Right lobe of liver (tissue), 6 donors: ENCODE results near the gene ESPNL. TPM values are rescaled to one million over a fixed set of nuclear protein-coding genes. Genes with fewer than 3 reads are reported as not detected.
"Not testable (repeated sequence)": the region's sequence is repeated elsewhere in the genome, so short reads cannot be mapped to it uniquely, and the experiment has no call there.

Source experiments
- ATAC-seq, 4 donors: fragments of 200-7000 bp; cut with Tn5 transposase; one replicate each; pipeline ENCODE4 v1.9.1; 2020; ENCODE audit warnings: mild to moderate bottlenecking in 4 of 4, moderate library complexity in 4 of 4
- DNase-seq, 3 donors: peaks; one replicate each; pipeline ENCODE4 v3.0.0-alpha.2; 2020
- H3K27ac ChIP-seq, 3 donors: fragments of 200-600 bp; one replicate each; pipeline ENCODE4 v1.8.0; 2022
- H3K27me3 ChIP-seq, 2 donors: fragments of 200-600 bp; one replicate each; pipeline ENCODE4 v1.8.0; 2022
- H3K36me3 ChIP-seq, 4 donors: fragments of 200-600 bp; sonication (generic) in 1 of 4; one replicate each; pipeline versions ENCODE4 v1.5.1 to v1.8.0; 2017 to 2022; ENCODE audit warnings: control low read depth in 1 of 4
- H3K4me1 ChIP-seq, 4 donors: fragments of 200-600 bp; sonication (generic) in 1 of 4; one replicate each; pipeline versions ENCODE4 v1.5.1 to v1.8.0; 2017 to 2022; ENCODE audit warnings: control low read depth in 1 of 4
- H3K4me3 ChIP-seq, 3 donors: fragments of 200-600 bp; one replicate each; pipeline ENCODE4 v1.8.0; 2022
- H3K9me3 ChIP-seq, 4 donors: fragments of 200-600 bp; sonication (generic) in 1 of 4; one replicate each; pipeline versions ENCODE4 v1.5.1 to v1.8.0; 2017 to 2022; ENCODE audit warnings: control low read depth in 1 of 4
- CTCF ChIP-seq, 4 donors: fragments of 200-600 bp in 3 of 4; fragments of 450-650 bp in 1 of 4; IDR thresholded peaks; one replicate each; pipeline versions ENCODE4 v1.5.1 to v1.8.0; 2016 to 2022; ENCODE audit warnings: antibody characterized with exemption in 4 of 4, mild to moderate bottlenecking in 2 of 4
- POLR2A ChIP-seq: fragments of 450-650 bp; IDR thresholded peaks from one replicate; pipeline ENCODE4 v1.6.1; 2017; ENCODE audit warnings: antibody characterized with exemption, mild to moderate bottlenecking
- WGBS: methylation state at CpG from one replicate; pipeline ENCODE4 v1.1.6; 2018; ENCODE audit warnings: low coverage, low lambda C conversion rate; ENCODE audit not compliant: insufficient coverage; ENCODE audit errors: missing lambda C conversion rate; 5-methylcytosine and 5-hydroxymethylcytosine counted together
- intact Hi-C, 2 donors: fragments of 100-400 bp; cut with DNase I; formaldehyde crosslinking; loops; one replicate each; pipeline versions ENCODE4 v1.11.2 to v1.14.1; 2022
- total RNA-seq, 6 experiments: library from RNA; depleted of rRNA in 2 of 6; stranded (reverse); fragments of >200 nt in 2 of 6; fragmentation: NEBNext Ultra II Directional in 3 of 6; extraction: Animal tissue kit (Norgen Biotek cat#: 25700) in 3 of 6; gene quantifications; one replicate each; pipeline versions ENCODE4 v1.1.0 to v1.2.4, GENCODE V29; 2016 to 2023
- donor health status: DM: no; HTN: yes; CAD: no.
- donor health status: DM: no; HTN: no; CAD: no.
- donor health status: DM: no; HTN: no; CAD: no.
- donor health status: DM: no; HTN: yes; CAD: no.
- donor health status: DM: no; HTN: yes; CAD: no.

The ESPNL gene
- total RNA-seq, 6 experiments from 2014 or later: 0.11 to 1.1 (median 0.50) TPM

DNA sequence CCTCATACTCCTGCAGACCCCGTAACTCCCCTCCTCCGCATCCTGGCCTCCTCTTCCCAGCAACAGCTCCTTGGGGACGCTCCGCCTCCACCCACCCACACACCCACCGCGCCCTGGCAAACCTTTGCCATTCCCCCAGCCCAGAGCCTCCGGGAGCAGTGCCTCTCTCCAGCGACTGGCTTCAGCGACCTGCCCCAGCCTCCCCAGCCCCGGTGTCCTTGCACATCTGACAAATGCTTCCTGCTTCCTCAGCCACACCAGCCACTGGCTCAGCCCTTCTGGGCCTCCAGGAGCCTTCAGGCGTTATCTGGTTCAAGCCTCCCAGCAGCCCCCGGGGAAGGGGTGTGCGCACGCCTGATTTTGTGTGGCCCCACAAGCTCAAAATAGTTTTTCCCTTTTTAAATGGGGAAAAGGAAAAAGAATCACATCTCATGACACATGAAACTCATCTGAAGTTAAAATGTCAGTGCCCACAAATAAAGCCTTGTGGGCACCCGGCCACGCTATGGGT is 14.2 kb downstream of the ESPNL start:
- H3K4me3 ChIP-seq: no peak overlapping the region
- WGBS: 80% methylated on average over 15 of the region's 16 CpGs
- no peaks in the 10 kb centered on the region for H3K4me1 ChIP-seq
- no peak for ATAC-seq
- no peaks in the 10 kb centered on the region for H3K9me3 ChIP-seq
- intact Hi-C loops: no loop called here
- no peak for TF ChIP-seq POLR2A
- TF ChIP-seq CTCF (IDR thresholded peaks at IDR 0.05): no peak
- H3K27ac ChIP-seq: no peak overlapping the region
- no peaks in the 10 kb centered on the region for H3K36me3 ChIP-seq
- no peaks in the 10 kb centered on the region for H3K27me3 ChIP-seq
- DNase-seq: peak in 2 of 3 donors; percentile 12 to 27

DNA sequence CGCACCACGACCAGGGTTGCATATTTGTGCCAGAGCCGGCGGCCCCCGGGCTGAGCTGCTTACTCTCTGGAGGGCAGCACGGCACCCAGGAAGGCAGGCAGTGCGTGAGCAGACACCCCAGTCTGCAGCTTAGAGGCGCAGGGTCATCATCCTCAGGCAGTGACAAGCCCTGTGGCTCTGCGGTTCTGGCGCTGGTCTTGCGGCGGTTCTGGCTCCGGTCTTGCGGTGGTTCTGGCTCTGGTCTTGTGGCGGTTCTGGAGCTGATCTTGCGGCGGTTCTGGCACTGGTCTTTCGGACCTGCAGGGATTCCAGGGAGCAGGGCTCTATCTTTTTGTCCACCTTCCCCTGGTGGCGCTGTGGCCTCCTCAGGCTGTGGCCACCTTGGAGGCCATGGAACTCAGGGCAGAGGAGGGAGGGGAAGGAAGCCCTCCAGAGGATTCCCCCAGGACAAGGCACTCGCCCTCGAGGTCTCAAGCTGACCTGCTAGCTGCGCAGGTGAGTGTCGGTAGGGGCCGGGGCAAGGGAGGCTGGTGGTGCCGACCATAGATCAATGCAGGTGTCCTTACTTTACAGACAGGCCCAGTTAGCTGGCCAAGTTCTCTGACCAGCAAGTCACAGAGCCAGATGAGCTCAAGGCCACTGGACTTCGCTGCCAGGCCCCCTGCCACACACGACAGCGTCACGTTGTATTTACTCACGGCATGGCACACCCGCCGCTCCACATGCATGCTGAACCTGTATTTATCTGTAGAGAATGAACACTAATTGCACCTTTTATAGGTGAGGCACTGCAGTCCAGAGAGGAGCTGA is 14.9 kb downstream of the ESPNL start:
- intact Hi-C loops: no loop called here
- Histone ChIP-seq H3K4me3 (no peak overlapping the region), H3K9me3 (no peaks in the 10 kb centered on the region), H3K27ac (no peak overlapping the region), H3K36me3 (no peaks in the 10 kb centered on the region), H3K4me1 (no peaks in the 10 kb centered on the region), H3K27me3 (no peaks in the 10 kb centered on the region)
- WGBS: 92% methylated on average over 9 of the region's 32 CpGs
- TF ChIP-seq CTCF (IDR thresholded peaks at IDR 0.05) (no peak), POLR2A (no peak)
- ATAC-seq: peak; percentile 20 to 58 (median 42)
- peak in 2 of 3 donors; percentile 14 to 42 for DNase-seq

GRCh38 chr2:238115709-238116108 is 15.6 kb downstream of the ESPNL start:
- ATAC-seq, H3K4me3 ChIP-seq, H3K36me3 ChIP-seq, H3K27ac ChIP-seq, H3K9me3 ChIP-seq, intact Hi-C loops, H3K4me1 ChIP-seq, H3K27me3 ChIP-seq: not testable (repeated sequence)
- WGBS: no CpG with 5 or more reads among the region's 12 CpGs
- peak in 2 of 3 donors; percentile 5 to 33 for DNase-seq

DNA sequence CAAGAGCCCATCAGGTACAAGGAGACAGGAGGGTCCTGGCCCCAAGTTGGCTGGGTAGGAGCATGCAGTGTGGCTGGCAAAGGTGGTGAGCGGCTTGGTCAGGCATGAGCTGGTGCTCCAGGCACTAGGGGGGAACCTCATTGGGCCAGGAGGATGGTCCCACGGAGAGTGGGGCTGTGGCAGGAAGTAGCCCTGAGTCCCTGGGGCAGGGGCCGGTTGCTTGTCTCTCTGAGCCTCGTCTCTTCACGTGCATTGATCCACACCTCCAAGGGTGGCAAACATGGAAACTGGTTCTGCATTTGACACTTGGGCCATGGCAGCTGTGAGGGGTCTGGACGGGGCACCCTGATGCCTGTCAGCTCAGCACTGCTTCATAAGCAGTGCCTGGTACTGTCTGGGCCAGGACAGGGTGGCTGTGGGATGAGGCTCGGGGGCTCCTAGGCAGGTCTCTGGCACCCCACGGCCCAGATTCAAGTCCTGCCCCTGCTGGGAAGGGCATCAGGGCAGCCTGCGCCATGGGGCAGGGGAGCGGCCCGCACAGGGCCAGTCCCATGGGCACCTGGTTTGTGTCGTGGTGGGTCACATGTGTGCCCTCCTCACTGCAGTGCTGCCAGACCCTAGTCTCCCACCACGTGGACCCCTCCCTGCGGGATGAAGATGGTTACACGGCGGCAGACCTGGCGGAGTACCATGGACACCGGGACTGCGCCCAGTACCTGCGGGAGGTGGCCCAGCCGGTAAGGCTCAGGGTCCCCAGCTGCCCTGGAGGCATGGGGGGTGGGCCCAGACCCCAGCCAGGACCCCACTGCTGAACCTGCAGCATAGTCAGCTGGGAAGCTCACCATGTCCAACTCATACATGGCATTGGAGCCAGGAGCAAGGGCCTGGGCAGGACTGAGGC is 16.4 kb downstream of the ESPNL start:
- Histone ChIP-seq H3K4me3 (no peak overlapping the region), H3K9me3 (no peaks in the 10 kb centered on the region), H3K27ac (no peak overlapping the region), H3K4me1 (no peaks in the 10 kb centered on the region), H3K36me3 (no peaks in the 10 kb centered on the region), H3K27me3 (no peaks in the 10 kb centered on the region)
- 100% methylated on average over 1 of the region's 21 CpGs for WGBS
- TF ChIP-seq CTCF (IDR thresholded peaks at IDR 0.05): no peak
- no peak for TF ChIP-seq POLR2A
- ATAC-seq (peak in 1 of 4 donors; percentile 18), DNase-seq (peak in 2 of 3 donors; percentile 18 to 47)
- intact Hi-C loops: no loop called here
